Neural cell (in vitro differentiated cells): ENCODE data around the gene LRRC3. TPM values are rescaled to one million over a fixed set of nuclear protein-coding genes. Genes with fewer than 3 reads are reported as not detected.

Experiments used
- H2AFZ ChIP-seq: fragments of 200-600, 300-800 bp; sonication (generic), shearing (Covaris generic); 2 replicates; pipeline ENCODE4 v1.6.0; 2014; ENCODE audit warnings: low read depth, mild to moderate bottlenecking, antibody characterized with exemption, low read length, moderate library complexity
- H3F3A ChIP-seq: fragments of 200-600 bp; shearing (Covaris generic); 2 replicates; pipeline ENCODE4 v1.6.1; 2016; ENCODE audit warnings: mild to moderate bottlenecking, moderate library complexity, mixed read lengths, antibody characterized with exemption, low read length; ENCODE audit not compliant: insufficient read depth, poor library complexity, severe bottlenecking
- H3K27ac ChIP-seq: fragments of 200-600, 300-800 bp; sonication (generic), shearing (Covaris generic); 2 replicates; pipeline ENCODE4 v1.5.1; 2014; ENCODE audit warnings: mild to moderate bottlenecking, low read length, moderate library complexity
- H3K27me3 ChIP-seq: fragments of 300-800, 200-600 bp; sonication (generic), shearing (Covaris generic); 2 replicates; pipeline ENCODE4 v1.6.0; 2014; ENCODE audit warnings: mild to moderate bottlenecking, low read depth, low read length, moderate library complexity; ENCODE audit not compliant: insufficient read depth
- H3K36me3 ChIP-seq: fragments of 300-800, 200-600 bp; sonication (generic), shearing (Covaris generic); 2 replicates; pipeline ENCODE4 v1.5.1; 2014; ENCODE audit warnings: mild to moderate bottlenecking, antibody characterized with exemption, low read length, moderate library complexity; ENCODE audit not compliant: insufficient read depth
- H3K4me2 ChIP-seq: fragments of 300-800, 200-600 bp; sonication (generic), shearing (Covaris generic); 2 replicates; pipeline ENCODE4 v1.6.0; 2014; ENCODE audit warnings: mild to moderate bottlenecking, low read length
- H3K4me3 ChIP-seq: fragments of 300-800, 200-600 bp; sonication (generic), shearing (Covaris generic); 2 replicates; pipeline ENCODE4 v1.5.1; 2014; ENCODE audit warnings: mild to moderate bottlenecking, low read length, moderate library complexity
- H3K79me2 ChIP-seq: fragments of 200-600 bp; shearing (Covaris generic); replicated peaks from 2 replicates; pipeline ENCODE4 v1.6.0; 2014; ENCODE audit warnings: mild to moderate bottlenecking, low read length, moderate library complexity; ENCODE audit not compliant: insufficient read depth
- H3K9ac ChIP-seq: fragments of 300-800, 200-600 bp; sonication (generic), shearing (Covaris generic); 2 replicates; pipeline ENCODE4 v1.6.1; 2016; ENCODE audit warnings: mild to moderate bottlenecking, low read length, mixed read lengths
- H3K9me2 ChIP-seq: fragments of 200-600 bp; shearing (Covaris generic); 2 replicates; pipeline ENCODE4 v1.6.1; 2016; ENCODE audit warnings: mild to moderate bottlenecking, low read length, mixed read lengths; ENCODE audit not compliant: insufficient read depth
- H3K9me3 ChIP-seq: fragments of 200-600, 300-800 bp; sonication (generic), shearing (Covaris generic); 2 replicates; pipeline ENCODE4 v1.6.1; 2016; ENCODE audit warnings: mild to moderate bottlenecking, mixed run types, low read length, moderate library complexity, mixed read lengths
- H4K20me1 ChIP-seq: fragments of 200-600 bp; shearing (Covaris generic); 2 replicates; pipeline ENCODE4 v1.6.1; 2016; ENCODE audit warnings: mild to moderate bottlenecking, mixed run types; ENCODE audit not compliant: insufficient read depth
- CTCF ChIP-seq: fragments of 450-650 bp; IDR thresholded peaks from 2 replicates; pipeline ENCODE4 v1.5.1; 2014; ENCODE audit warnings: antibody characterized with exemption, mild to moderate bottlenecking, moderate library complexity; ENCODE audit not compliant: poor library complexity, severe bottlenecking
- EP300 ChIP-seq: fragments of 450-650 bp; conservative IDR thresholded peaks from 2 replicates; pipeline ENCODE4 v1.6.1; 2014; ENCODE audit warnings: antibody characterized with exemption, mild to moderate bottlenecking, moderate library complexity; ENCODE audit not compliant: poor library complexity, severe bottlenecking
- EZH2 ChIP-seq: fragments of 200-600, 300-800 bp; shearing (Covaris generic), sonication (generic); IDR thresholded peaks from 2 replicates; pipeline ENCODE4 v1.6.1; 2014; ENCODE audit warnings: antibody characterized with exemption, low read length, borderline replicate concordance, mild to moderate bottlenecking; ENCODE audit not compliant: insufficient read depth, poor library complexity, severe bottlenecking
- MXI1 ChIP-seq: fragments of 450-650 bp; conservative IDR thresholded peaks from 2 replicates; pipeline ENCODE4 v1.6.1; 2014; ENCODE audit warnings: antibody characterized with exemption, mild to moderate bottlenecking; ENCODE audit not compliant: poor library complexity, severe bottlenecking
- POLR2AphosphoS5 ChIP-seq: IDR thresholded peaks from 2 replicates; pipeline ENCODE4 v1.6.1; 2012
- RAD21 ChIP-seq: fragments of 450-650 bp; conservative IDR thresholded peaks from 2 replicates; pipeline ENCODE4 v1.6.1; 2014; ENCODE audit warnings: antibody characterized with exemption, mild to moderate bottlenecking, moderate library complexity
- REST ChIP-seq: IDR thresholded peaks from 2 replicates; pipeline ENCODE4 v1.6.1; 2012; ENCODE audit warnings: borderline replicate concordance
- SMC3 ChIP-seq: fragments of 450-650 bp; conservative IDR thresholded peaks from 2 replicates; pipeline ENCODE4 v1.6.1; 2014; ENCODE audit warnings: antibody characterized with exemption, mild to moderate bottlenecking, moderate library complexity; ENCODE audit not compliant: poor library complexity
- TAF1 ChIP-seq: IDR thresholded peaks from 2 replicates; pipeline ENCODE4 v1.6.1; 2012; ENCODE audit warnings: low read depth
- polyA plus RNA-seq: library from polyadenylated mRNA; depleted of rRNA; stranded (reverse); fragments of >200 nt; gene quantifications from 2 replicates; pipeline ENCODE4 v1.2.3, GENCODE V29; 2014

LRRC3 gene
- polyA plus RNA-seq, 1 donor from 2014 or later, result 3.8 TPM

GRCh38 chr21:44419679-44420078, 35.6 kb upstream of the LRRC3 start:
- no peaks in the 10 kb centered on the region for H3F3A ChIP-seq
- no peaks in the 10 kb centered on the region for H3K9me2 ChIP-seq
- TF ChIP-seq CTCF, result no peak
- no peak for TF ChIP-seq MXI1
- TF ChIP-seq TAF1, result no peak
- TF ChIP-seq EZH2, result no peak
- TF ChIP-seq SMC3, result no peak
- TF ChIP-seq EP300, result no peak
- no peak for TF ChIP-seq POLR2AphosphoS5
- TF ChIP-seq REST, result no peak
- no peak for TF ChIP-seq RAD21
- H3K79me2 ChIP-seq, result no peaks in the 10 kb centered on the region
- no peaks in the 10 kb centered on the region for H4K20me1 ChIP-seq
- no peak overlapping the region for H3K27ac ChIP-seq
- no peak overlapping the region for H3K4me2 ChIP-seq
- no peak overlapping the region for H3K4me3 ChIP-seq
- H3K9me3 ChIP-seq, result no peaks in the 10 kb centered on the region
- no peak overlapping the region for H3K9ac ChIP-seq
- no peaks in the 10 kb centered on the region for H3K27me3 ChIP-seq
- no peaks in the 10 kb centered on the region for H3K36me3 ChIP-seq
- no peak overlapping the region for H2AFZ ChIP-seq

GRCh38 chr21:44420416-44421205, 34.7 kb upstream of the LRRC3 start:
- Histone ChIP-seq H3K4me3 (no peak overlapping the region), H3F3A (no peaks in the 10 kb centered on the region), H3K9me2 (no peaks in the 10 kb centered on the region), H3K79me2 (no peaks in the 10 kb centered on the region), H2AFZ (no peak overlapping the region), H4K20me1 (no peaks in the 10 kb centered on the region), H3K27me3 (no peaks in the 10 kb centered on the region), H3K36me3 (no peaks in the 10 kb centered on the region), H3K9ac (no peak overlapping the region), H3K27ac (no peak overlapping the region), H3K4me2 (no peak overlapping the region), H3K9me3 (no peaks in the 10 kb centered on the region)
- TF ChIP-seq POLR2AphosphoS5 (no peak), REST (no peak), RAD21 (no peak), EZH2 (no peak), TAF1 (no peak), EP300 (no peak), SMC3 (no peak), CTCF (no peak), MXI1 (no peak)
